ENCODE results near the gene ASB6.
"Not testable (repeated sequence)": the region's sequence is repeated elsewhere in the genome, so short reads cannot be mapped to it uniquely, and the experiment has no call there.

The ASB6 gene

DNA sequence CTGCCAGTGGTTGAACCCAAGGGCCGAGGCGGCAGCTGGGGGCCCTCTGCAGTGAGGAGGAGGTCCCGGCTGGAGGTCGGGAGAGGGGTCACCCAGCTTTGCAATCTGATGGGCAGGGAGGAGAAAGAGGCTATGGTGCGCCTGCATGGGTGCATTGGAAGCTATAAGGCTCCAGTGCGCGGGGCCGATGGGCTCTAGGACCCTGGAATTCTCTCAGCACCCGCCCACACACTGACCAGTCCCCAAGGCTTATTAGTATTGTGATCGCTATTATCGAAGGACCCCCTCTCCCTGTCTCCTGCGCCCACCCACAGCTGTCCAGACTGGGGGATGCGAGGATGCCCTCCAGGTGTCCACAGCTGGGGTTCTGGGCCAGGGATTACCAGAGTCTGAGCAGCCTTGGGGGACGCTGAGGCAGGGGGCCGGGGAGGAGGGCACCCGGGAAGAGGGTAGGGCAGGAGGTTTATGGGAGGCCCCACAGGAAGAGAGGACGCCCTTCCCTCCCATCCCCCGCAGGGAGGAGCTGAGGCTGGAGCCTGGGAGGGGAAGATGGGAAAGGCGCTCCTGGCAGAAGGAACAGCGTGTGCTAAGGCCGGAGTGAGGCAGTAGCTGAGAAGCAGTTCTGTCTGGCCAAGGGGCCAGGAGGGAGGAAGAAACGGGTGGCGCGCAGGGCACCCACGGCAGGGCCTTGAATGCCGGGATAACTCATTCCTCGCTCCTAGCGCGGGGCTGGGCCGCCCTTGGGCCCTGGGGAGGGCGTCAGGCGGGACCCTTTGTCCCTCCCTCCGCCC lies 45.2 kb downstream of the ASB6 start:
- no peak for DNase-seq
- in situ Hi-C loops (cut with MboI; ENCODE audit: low pct_unique_long_range_greater_than_20kb, low sequenced_read_pairs), result no loop called here

DNA sequence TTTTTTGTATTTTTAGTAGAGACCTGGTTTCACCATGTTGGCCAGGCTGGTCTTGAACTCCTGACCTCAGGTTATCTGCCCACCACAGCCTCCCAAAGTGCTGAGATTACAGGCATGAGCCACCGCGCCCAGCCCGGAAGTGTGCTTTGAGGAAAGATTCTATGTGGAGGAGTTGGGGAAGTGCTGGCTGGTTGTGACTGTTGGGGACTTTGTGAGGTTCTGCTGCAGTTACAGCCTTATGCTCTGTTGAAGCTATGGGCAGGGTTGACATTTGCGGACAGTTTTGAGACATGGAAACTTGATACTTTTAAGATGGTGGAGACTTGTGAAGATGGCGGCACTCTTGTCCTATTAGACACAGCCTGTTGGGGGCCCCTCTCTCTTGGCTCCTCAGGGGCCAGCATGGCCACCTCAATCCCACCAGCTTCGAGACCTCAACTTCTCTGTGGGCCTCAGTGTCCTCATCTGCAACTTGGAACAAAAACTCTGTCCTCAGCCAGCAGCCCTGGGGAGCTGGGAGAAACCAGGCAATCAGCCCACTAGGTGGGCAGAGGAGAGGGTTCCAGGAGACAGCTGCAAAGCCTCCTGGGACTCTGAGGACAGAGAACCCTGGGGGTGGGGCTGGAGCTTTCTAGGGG lies 45.9 kb downstream of the ASB6 start:
- peak; percentile 84 for DNase-seq
- in situ Hi-C loops (cut with MboI; ENCODE audit: low pct_unique_long_range_greater_than_20kb, low sequenced_read_pairs), result no loop called here

DNA sequence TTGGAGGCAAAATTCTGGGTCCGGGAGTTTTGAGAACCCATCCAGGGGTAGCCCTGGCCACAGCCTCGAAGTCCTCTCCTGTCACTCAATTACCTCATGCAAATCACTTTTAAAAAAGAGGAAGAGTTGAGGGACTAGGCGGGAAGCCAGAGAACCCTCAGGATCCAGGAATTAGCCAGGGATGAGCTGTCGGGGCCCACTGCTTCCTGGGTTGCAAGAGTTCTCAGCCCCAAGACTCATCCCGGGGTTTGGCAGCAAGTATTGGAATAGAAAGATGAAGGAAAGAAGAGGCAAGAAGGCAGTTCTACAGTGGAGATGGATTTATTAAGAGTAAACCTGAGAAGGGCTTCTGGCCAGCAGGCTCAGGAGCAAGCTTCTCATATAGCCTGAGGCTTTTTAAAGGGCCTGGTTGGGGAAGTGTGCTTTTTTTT lies 46.6 kb downstream of the ASB6 start:
- DNase-seq, result peak; percentile 51
- in situ Hi-C loops (cut with MboI; ENCODE audit: low pct_unique_long_range_greater_than_20kb, low sequenced_read_pairs), result no loop called here

GRCh38 chr9:129594632-129595031 lies 47.3 kb downstream of the ASB6 start:
- DNase-seq, result no peak
- in situ Hi-C loops (cut with MboI; ENCODE audit: low pct_unique_long_range_greater_than_20kb, low sequenced_read_pairs), result no loop called here

- in situ Hi-C loops (cut with MboI; ENCODE audit: low pct_unique_long_range_greater_than_20kb, low sequenced_read_pairs); DNase-seq: not testable (repeated sequence)
These were observed 49.2 kb downstream of the ASB6 start for GRCh38 chr9:129592790-129593189.

GRCh38 chr9:129591916-129592315 lies 50.0 kb downstream of the ASB6 start:
- in situ Hi-C loops (cut with MboI; ENCODE audit: low pct_unique_long_range_greater_than_20kb, low sequenced_read_pairs), result no loop called here
- no peak for DNase-seq

DNA sequence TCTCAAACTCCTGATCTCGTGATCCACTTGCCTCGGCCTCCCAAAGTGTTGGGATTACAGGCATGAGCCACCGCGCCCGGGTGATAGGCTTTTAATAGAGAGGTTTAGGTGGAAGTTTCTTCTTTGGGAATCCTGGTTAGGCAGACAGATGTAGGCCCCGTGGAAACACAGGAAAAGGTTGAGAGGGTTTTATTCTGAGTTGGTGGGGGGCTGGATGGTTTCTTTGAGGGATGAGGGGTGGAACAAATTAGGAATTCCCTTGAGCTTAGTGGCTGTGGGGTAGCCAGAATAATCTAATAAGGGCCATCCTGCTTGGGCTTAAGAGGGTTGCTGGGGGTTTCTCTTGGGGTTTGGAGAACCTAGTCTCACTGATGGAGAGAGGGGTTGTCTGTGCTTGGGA lies 51.5 kb downstream of the ASB6 start:
- in situ Hi-C loops (cut with MboI; ENCODE audit: low pct_unique_long_range_greater_than_20kb, low sequenced_read_pairs), result no loop called here

GRCh38 chr9:129587487-129588262 lies 54.3 kb downstream of the ASB6 start:
- no peak for DNase-seq
- in situ Hi-C loops (cut with MboI; ENCODE audit: low pct_unique_long_range_greater_than_20kb, low sequenced_read_pairs), result no loop called here

More for the DNA sequence above, 51.5 kb downstream of the ASB6 start:
- no peak for DNase-seq

- in situ Hi-C loops (cut with MboI; ENCODE audit: low pct_unique_long_range_greater_than_20kb, low sequenced_read_pairs), result no loop called here
- DNase-seq, result no peak
These were observed 55.3 kb downstream of the ASB6 start for GRCh38 chr9:129586685-129587084.

- DNase-seq, result no peak
- in situ Hi-C loops (cut with MboI; ENCODE audit: low pct_unique_long_range_greater_than_20kb, low sequenced_read_pairs), result no loop called here
These were observed 55.7 kb downstream of the ASB6 start for GRCh38 chr9:129586245-129586644.

DNA sequence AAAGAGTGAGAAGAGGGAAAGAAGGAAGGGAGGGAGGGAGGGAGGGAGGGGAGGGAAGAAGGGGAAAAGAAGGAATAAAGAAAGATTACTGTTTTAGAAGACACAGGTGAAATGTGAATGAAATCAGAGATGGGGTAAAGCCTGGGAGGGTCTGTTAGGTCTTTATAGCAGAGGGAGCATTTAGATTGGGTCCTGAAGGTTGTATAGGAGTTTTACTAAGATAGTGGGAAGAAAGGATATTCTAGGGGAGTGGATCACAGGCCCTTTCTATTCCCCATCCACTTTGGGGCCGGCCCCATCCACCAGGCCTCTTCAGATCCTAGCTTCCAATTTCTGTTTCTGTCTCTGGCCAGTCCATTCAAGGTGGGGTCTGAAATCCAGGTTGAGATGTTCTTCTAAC lies 56.6 kb downstream of the ASB6 start:
- in situ Hi-C loops (cut with MboI; ENCODE audit: low pct_unique_long_range_greater_than_20kb, low sequenced_read_pairs), result no loop called here
- no peak for DNase-seq

All from KBM-7 (cell line).